ENCODE data around the gene EP400.

- TF ChIP-seq, protein P1, sequence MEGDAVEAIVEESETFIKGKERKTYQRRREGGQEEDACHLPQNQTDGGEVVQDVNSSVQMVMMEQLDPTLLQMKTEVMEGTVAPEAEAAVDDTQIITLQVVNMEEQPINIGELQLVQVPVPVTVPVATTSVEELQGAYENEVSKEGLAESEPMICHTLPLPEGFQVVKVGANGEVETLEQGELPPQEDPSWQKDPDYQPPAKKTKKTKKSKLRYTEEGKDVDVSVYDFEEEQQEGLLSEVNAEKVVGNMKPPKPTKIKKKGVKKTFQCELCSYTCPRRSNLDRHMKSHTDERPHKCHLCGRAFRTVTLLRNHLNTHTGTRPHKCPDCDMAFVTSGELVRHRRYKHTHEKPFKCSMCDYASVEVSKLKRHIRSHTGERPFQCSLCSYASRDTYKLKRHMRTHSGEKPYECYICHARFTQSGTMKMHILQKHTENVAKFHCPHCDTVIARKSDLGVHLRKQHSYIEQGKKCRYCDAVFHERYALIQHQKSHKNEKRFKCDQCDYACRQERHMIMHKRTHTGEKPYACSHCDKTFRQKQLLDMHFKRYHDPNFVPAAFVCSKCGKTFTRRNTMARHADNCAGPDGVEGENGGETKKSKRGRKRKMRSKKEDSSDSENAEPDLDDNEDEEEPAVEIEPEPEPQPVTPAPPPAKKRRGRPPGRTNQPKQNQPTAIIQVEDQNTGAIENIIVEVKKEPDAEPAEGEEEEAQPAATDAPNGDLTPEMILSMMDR (conservative IDR thresholded peaks at IDR 0.05; ENCODE audit: low read depth, low read length) = no peak
- no peak for TF ChIP-seq POLR2A (IDR thresholded peaks at IDR 0.05; ENCODE audit: low read depth, low read length)
- TF ChIP-seq CEBPB (IDR thresholded peaks at IDR 0.05; ENCODE audit: low read depth, low read length) = no peak
- TF ChIP-seq RFX5 (IDR thresholded peaks at IDR 0.05; ENCODE audit: low read depth, low read length) = no peak
- TF ChIP-seq MXI1 (IDR thresholded peaks at IDR 0.05; ENCODE audit: borderline replicate concordance, low read depth, low read length) = no peak
- TF ChIP-seq FOS (IDR thresholded peaks at IDR 0.05; ENCODE audit: low read depth, low read length) = no peak
- TF ChIP-seq RAD21 (IDR thresholded peaks at IDR 0.05; ENCODE audit: low read length) = no peak
- TF ChIP-seq SMC3 (IDR thresholded peaks at IDR 0.05; ENCODE audit: low read depth, low read length) = no peak
- TF ChIP-seq, protein P2, sequence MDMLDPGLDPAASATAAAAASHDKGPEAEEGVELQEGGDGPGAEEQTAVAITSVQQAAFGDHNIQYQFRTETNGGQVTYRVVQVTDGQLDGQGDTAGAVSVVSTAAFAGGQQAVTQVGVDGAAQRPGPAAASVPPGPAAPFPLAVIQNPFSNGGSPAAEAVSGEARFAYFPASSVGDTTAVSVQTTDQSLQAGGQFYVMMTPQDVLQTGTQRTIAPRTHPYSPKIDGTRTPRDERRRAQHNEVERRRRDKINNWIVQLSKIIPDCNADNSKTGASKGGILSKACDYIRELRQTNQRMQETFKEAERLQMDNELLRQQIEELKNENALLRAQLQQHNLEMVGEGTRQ (IDR thresholded peaks at IDR 0.05; ENCODE audit: low read depth, low read length) = no peak
- no peak for TF ChIP-seq RCOR1 (IDR thresholded peaks at IDR 0.05; ENCODE audit: insufficient replicate concordance, low read length)
Measured at GRCh38 chr12:131939007-131939406, 10.7 kb upstream of the EP400 start.
